Measurements from ENCODE around the gene TCEAL1.

The TCEAL1 gene

GRCh38 chrX:103674531-103675454 is 46.0 kb downstream of the TCEAL1 start:
- DNase-seq (ENCODE audit: extremely low spot score, insufficient read length, low read depth) (no peak), FAIRE-seq (no peak)

GRCh38 chrX:103678199-103678993 is 49.6 kb downstream of the TCEAL1 start:
- no peak for FAIRE-seq
- no peak for DNase-seq (ENCODE audit: extremely low spot score, insufficient read length, low read depth)

Data from GM18507 (cell line).